ENCODE measurements around the gene ALDH6A1.
A peak's percentile ranks its signal among the peaks of the same experiment; 100 is the strongest.
"Not testable (repeated sequence)": the region's sequence is repeated elsewhere in the genome, so short reads cannot be mapped to it uniquely, and the experiment has no call there.

ALDH6A1 gene

DNA sequence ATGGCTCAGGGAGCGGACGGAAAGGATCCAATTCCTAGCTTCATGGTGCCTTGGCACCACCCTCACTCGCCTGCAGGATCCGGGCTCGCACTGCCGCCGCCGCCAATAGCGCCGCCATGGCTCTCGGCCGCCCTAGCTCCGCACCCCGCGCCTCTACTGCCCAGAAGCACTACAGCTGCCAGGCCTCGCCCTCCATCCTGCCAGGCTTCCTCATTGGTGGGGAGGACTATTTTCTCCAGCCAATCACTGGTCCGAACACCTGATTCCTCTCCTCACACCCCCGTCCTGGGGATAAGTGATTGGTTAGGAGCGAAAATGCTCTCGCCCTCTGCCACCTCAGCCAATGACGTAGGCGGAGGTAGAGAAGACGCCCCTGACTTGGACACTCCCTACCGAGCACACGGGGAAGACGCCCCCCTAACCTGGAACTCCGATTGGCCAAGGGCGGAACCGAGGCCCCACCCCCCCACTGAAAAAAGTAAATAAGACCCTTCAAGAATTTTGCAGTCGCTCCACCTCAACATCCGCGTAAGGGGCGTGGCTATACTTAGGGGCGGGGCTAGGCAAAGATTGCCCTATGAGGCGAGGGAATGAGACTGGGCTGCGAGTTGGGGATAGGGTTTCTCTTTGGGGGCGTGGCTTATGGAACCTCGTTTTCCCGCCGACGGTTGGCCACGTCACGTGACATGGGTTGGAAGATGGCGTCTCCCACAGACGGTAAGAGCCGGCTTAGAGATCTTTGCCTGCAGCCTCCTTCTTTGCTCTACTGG, at the start of gene ALDH6A1, which contains the start of gene LIN52:
Gene ALDH6A1, minus strand, starts transcription at position 177 of the 770 bp plus-strand sequence. Its CDS starts 59 bp downstream, at position 118.
Gene LIN52, plus strand, starts transcription at position 680 of the 770 bp plus-strand sequence. Its CDS starts 19 bp downstream, at position 699.
- DNase-seq (ENCODE audit: low spot score), result peak; percentile 100

DNA sequence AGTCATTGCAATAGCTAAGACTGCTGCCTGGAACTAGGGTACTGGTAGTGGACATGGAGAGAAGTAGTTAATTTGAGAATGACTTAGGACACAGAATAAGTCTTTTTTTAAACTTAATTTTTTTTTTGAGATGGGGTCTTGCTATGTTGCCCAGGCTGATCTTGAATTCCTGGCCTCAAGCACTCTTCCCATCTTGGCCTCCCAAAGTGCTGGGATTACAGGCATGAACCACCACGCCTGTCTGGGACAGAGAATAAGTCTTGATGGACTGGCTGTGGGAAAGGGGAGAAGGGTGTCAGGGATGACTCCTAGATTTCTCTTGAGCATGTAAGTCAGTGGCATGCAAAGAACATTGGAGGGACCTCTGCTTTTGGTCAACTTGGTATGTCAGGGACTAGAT, 43.4 kb upstream of the ALDH6A1 start:
- no peak for DNase-seq (ENCODE audit: low spot score)

DNA sequence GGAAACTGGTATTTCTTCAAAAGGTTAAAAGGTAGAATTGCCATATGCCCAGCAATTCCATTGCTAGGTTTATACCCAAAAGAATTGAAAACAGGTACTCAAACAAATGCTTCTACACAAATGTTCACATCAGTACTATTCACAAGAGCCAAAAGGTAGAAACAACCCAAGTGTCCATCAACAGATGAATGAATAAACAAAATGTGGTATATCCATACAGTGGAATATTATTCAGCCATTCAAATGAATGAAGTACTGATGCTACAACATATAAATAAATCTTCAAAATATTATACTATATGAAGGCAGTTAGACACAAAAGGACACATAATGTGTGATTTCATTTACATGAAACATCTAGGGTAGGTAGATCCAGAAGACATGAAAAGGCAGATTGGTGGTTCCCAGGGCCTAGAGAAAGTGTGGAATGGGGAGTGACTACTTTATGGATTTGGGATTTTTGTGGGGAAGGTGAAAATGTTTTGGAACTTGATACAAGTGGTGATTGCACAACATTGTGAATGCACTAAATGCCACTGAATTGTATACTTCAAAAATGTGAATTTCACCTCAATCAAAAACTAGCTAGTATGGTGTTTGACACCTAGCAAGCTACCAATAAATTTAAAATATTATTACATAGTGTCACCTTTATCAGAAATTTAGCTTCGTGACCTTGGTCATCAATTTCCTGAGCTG, 42.2 kb upstream of the ALDH6A1 start:
- no peak for DNase-seq (ENCODE audit: low spot score)

DNA sequence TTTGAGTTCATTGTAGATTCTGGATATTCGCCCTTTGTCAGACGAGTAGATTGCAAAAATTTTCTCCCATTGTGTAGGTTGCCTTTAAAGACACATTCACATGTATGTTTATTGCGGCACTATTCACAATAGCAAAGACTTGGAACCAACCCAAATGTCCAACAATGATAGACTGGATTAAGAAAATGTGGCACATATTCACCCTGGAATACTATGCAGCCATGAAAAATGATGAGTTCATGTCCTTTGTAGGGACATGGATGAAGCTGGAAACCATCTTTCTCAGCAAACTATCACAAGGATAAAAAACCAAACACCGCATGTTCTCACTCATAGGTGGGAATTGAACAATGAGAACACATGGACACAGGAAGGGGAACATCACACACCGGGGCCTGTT, 41.2 kb upstream of the ALDH6A1 start:
- DNase-seq (ENCODE audit: low spot score), result not testable (repeated sequence)

GRCh38 chr14:74111395-74112216, 27.4 kb upstream of the ALDH6A1 start:
- DNase-seq (ENCODE audit: low spot score), result not testable (repeated sequence)

- no peak for DNase-seq (ENCODE audit: low spot score)
These were observed 25.1 kb upstream of the ALDH6A1 start for GRCh38 chr14:74109369-74109768.

- DNase-seq (ENCODE audit: low spot score), result no peak
These were observed 21.1 kb upstream of the ALDH6A1 start for GRCh38 chr14:74105381-74105780.

DNA sequence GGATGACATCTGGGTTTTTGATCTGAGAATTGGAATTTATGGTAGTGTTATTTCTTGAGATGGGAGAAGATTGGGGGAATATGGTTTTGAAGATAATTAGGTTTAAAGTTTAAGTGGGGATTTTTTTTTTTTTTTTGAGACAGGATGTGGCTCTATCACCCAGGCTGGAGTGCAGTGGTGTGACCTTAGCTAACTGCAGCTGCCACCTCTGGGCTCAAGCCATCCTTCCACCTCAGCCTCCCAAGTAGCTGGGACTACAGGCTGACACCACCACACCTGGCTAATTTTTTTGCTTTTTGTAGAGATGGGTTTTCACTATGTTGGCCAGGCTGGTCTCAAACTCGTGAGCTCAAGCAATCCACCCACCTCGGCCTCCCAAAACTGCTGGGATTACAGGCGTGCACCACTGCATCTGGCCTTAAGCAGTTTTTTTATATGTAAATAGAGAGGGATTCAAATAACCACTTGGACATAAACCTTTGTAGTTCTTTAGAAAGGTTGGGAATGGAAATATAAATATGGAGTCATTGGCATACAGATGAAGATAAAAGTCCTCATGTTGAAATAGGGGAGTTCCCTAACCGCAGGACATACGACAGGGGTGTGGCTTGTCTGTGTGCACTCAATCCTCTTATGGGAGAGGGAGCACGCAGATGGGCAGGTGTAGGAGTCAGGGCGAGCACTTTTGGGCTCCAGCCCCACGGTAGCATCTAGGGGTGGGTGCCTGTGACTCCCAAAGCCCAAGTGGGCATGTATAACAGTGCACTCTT, 5.2 kb upstream of the ALDH6A1 start:
- DNase-seq (ENCODE audit: low spot score), result no peak

GRCh38 chr14:74085828-74086227, 1.6 kb upstream of the ALDH6A1 start:
- DNase-seq (ENCODE audit: low spot score), result no peak

- no peak for DNase-seq (ENCODE audit: low spot score)
These were observed 889 bp upstream of the ALDH6A1 start for GRCh38 chr14:74085047-74085637.

DNA sequence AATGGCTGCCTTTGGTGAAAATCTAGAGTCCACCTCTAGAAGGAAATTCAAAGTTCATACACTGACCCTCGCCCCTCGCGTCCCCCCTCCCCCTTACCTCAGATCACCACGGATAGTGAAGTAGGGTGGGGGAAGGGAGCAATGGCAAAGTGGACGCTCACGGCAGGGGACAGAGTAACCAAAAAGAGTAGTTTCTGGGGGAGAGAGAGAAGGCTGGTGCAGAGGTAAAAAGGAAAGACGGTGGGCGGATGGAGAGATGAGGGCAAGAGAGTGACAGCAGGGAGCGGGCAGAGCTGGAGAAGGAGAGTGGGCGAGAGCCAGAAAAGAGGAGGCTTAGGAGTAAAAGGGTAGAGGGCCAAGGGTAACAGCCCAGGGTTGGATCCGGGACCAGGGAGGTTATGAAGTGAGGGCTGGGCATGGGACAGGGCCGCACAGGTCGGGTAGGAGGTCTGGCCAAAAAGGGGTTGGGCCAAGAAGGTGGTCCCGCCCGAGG, 423 bp downstream of the ALDH6A1 start:
- no peak for DNase-seq (ENCODE audit: low spot score)

- no peak for DNase-seq (ENCODE audit: low spot score)
These were observed 1.1 kb downstream of the ALDH6A1 start for GRCh38 chr14:74083161-74083560.

DNA sequence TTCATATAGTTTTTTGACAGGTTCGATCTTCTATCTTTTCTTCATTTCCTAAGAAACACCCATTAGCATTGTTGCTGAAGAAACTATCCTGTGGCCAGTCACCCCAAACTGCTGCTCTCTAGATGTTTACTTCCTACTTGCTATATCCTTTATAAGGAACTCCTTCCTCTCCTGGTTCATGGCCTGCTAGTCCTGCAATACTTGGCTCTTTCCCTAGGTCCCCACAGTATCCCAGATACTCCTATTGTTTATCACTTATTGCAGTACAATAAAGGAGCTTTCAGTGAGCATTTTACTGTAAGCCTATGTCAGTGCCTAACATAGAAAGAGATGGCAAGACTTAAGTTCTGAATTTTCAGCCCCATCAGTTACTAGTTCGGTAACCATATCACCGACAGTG, 2.8 kb downstream of the ALDH6A1 start:
- DNase-seq (ENCODE audit: low spot score), result no peak

- no peak for DNase-seq (ENCODE audit: low spot score)
These were observed 3.3 kb downstream of the ALDH6A1 start for GRCh38 chr14:74080820-74081460.

- no peak for DNase-seq (ENCODE audit: low spot score)
These were observed 6.9 kb downstream of the ALDH6A1 start for GRCh38 chr14:74077401-74077800.

GRCh38 chr14:74065746-74066575, 18.3 kb downstream of the ALDH6A1 start:
- DNase-seq (ENCODE audit: low spot score), result no peak

DNA sequence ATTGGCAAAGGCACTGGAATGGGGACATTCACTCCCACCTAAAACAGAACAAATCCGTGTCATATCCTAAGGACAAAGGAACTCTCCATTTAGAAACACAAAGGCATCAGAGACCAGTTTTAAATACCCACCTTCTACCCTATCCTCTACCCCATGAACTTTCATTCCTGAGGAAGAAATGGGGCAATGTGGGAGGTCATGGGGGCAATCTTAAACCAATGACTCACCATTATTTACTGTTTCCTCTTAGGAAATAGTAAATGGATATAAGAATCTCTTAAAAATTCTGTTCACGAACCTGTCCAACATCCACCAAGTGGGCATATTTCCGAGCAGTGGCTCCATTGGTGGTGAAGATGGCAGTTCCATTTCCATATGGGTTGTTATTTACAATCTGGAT, 19.4 kb downstream of the ALDH6A1 start:
- no peak for DNase-seq (ENCODE audit: low spot score)

GRCh38 chr14:74064426-74064825, 19.8 kb downstream of the ALDH6A1 start:
- DNase-seq (ENCODE audit: low spot score), result no peak

DNA sequence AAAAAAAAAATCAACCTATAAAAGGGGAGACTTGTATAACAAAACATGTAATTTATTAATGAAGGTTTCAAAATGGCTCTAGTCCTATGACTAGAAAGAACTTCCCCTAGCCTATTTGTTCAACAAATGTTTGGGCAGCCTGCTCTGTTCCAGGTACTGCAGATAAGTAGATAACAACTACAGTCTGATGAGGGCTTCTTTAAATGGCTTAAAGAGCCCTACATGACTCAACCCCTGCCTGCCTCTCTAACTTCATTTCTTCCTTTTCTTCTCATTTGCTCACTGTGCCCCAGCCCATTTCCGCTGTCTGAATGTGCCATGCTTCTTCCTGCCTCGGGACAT, 21.5 kb downstream of the ALDH6A1 start:
- DNase-seq (ENCODE audit: low spot score), result no peak
